Measurements from ENCODE around the gene ANAPC7.
"Not testable (repeated sequence)": the region's sequence is repeated elsewhere in the genome, so short reads cannot be mapped to it uniquely, and the experiment has no call there.

Gene ANAPC7

DNA sequence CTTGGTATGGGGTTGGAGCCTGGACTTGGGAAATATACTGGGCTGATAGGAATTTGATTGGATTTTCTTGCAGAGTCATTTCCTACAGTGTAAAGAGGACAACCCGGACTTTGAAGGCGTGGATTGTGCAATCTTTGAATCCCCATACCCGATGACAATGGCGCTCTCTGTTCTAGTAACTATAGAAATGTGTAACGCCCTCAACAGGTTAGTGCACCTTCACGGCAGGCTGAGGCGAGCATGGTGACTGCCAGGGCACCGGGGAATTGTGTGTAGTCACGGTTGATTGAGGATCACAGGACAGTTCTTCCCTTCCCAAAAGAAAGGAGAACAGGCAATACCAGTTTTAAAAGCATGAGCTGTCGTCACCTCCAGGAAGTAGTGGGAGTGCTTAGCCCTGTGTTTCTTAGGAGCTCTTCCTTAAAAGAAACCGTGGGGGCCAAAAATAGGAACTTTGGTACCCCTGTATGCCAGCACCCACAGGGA, 58.3 kb downstream of the ANAPC7 start:
- no peak for TF ChIP-seq CTCF (IDR thresholded peaks at IDR 0.05; ENCODE audit: insufficient read depth, missing control alignments)
- DNase-seq (ENCODE audit: insufficient read length, low spot score) (no peak), FAIRE-seq (no peak)

DNA sequence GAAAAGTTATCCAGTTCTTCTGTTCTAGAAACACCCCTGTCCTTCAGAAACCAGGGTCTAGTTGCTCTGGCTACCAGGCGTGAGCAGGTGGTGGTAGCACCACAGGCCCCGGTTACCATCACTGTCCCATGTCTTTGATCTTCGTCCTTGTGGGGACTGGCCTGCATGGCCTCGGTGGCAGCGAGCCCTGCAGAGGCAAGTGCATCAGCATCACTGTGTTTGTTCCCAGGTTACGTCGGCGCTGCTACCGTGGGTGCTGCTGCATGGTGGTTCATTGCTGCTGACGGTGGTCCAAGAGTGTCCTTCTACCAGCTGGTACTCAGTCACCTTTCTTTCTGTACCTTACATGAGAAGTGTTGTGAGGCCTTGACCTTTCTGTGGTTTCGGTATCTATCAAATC, 58.9 kb downstream of the ANAPC7 start:
- no peak for DNase-seq (ENCODE audit: insufficient read length, low spot score)
- no peak for TF ChIP-seq CTCF (IDR thresholded peaks at IDR 0.05; ENCODE audit: insufficient read depth, missing control alignments)
- FAIRE-seq = no peak

DNA sequence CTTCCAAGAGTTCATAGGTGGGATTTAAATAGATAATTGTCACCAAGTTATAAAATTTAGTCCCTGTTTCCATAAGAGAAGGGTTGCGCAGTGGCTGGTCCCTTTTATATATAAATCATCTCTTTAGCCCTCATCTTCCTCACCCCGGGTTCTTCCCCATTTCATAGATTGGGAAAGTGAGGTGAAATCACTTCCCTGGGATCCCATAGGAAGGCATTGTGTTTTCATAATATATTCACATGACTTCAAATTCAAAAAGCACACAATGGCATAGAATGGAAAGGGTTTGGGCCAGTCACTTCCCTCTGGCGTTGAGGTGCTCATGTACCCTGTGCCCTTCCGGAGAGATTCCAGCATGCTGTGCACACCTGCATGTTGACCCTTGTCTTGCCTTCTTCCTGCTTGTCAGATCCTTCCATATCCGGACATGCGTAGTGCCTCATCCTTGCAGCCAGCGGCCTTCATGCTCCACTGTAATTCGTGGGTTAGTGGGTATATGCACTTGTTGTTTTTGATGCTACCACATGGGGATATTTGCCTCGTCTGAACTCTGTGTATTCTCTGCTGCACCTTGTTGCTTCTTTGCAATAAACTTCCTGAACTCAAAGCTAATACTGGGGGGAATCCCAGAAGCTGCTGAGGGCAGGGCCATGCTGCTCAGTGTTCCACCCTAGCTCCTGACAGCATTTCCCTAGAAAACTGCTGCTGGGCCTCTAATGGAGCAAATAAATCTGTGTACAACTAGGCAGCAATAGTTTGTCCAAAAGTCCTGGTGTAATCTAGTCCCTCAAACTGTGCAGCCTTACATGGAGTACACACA, 59.6 kb downstream of the ANAPC7 start:
- no peak for DNase-seq (ENCODE audit: insufficient read length, low spot score)
- FAIRE-seq = no peak
- TF ChIP-seq CTCF (IDR thresholded peaks at IDR 0.05; ENCODE audit: insufficient read depth, missing control alignments) = no peak

GRCh38 chr12:110343114-110343513, 60.4 kb downstream of the ANAPC7 start:
- FAIRE-seq (peak; percentile 63), DNase-seq (ENCODE audit: insufficient read length, low spot score) (peak; percentile 72)
- TF ChIP-seq CTCF (IDR thresholded peaks at IDR 0.05; ENCODE audit: insufficient read depth, missing control alignments) = no peak

DNA sequence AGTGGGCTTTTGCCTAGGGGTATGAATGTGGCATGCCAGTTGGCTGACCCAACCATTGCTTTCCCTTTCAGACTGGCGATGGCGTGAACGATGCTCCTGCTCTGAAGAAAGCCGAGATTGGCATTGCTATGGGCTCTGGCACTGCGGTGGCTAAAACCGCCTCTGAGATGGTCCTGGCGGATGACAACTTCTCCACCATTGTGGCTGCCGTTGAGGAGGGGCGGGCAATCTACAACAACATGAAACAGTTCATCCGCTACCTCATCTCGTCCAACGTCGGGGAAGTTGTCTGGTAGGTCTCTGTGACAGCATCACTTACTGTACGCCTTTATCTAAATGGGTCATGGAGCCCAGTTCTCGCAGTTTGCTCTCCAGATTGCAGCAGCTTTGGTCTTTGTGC, 61.4 kb downstream of the ANAPC7 start:
- DNase-seq (ENCODE audit: insufficient read length, low spot score) = no peak
- FAIRE-seq = no peak
- TF ChIP-seq CTCF (IDR thresholded peaks at IDR 0.05; ENCODE audit: insufficient read depth, missing control alignments) = no peak

GRCh38 chr12:110340706-110341105, 62.8 kb downstream of the ANAPC7 start:
- no peak for DNase-seq (ENCODE audit: insufficient read length, low spot score)
- FAIRE-seq = no peak
- no peak for TF ChIP-seq CTCF (IDR thresholded peaks at IDR 0.05; ENCODE audit: insufficient read depth, missing control alignments)

DNA sequence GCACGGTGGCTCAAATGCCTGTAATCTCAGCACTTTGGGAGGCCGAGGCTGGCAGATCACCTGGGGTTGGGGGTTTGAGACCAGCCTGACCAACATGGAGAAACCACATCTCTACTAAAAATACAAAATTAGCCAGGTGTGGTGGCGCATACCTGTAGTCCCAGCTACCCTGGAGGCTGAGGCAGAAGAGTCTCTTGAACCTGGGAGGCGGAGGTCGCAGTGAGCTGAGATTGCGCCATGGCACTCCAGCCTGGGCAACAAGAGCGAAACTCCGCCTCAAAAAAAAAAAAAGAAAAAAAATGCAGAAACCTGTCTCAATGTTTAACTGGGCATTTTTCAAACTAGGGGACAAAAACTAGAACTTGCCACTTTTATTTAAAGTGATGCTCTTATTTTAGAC, 63.2 kb downstream of the ANAPC7 start:
- not testable (repeated sequence) for DNase-seq (ENCODE audit: insufficient read length, low spot score); FAIRE-seq

Data from D721Med (cell line).